ENCODE measurements around the gene KPNB1. TPM values are rescaled to one million over a fixed set of nuclear protein-coding genes. Genes with fewer than 3 reads are reported as not detected.

Gene KPNB1
- total RNA-seq, 2 experiments from 2014 or later = 886 to 911 TPM

DNA sequence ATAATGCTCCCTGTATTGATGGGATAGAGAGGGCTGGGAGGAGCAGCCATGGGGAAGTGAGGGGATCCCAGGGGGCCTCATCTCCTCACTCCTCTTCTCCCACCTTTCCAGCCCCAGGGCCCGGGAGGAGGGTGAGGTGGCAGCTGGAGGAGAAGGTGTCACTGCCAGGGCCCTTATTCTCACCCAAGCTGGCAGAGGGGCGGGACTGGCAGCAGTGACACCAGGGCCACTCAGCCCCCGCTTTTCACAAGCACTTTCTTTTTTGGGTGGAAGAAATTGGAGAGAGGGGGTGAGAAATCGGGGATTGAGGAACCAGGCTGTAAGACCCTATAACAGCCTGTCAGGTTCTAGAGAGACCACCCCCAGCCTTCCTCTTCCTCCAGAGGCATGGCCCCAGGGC, 81.0 kb downstream of the KPNB1 start:
- H3K4me1 Mint-ChIP-seq = peaks cover 63% of the 10 kb centered on the region
- DNase-seq = no peak
- H3K36me3 Mint-ChIP-seq = peaks cover 20% of the 10 kb centered on the region
- peak overlapping the region; percentile 62 for H3K27ac Mint-ChIP-seq
- no peak overlapping the region for H3K4me3 Mint-ChIP-seq
- no peaks in the 10 kb centered on the region for H3K27me3 Mint-ChIP-seq
- H3K9me3 Mint-ChIP-seq = no peaks in the 10 kb centered on the region

- no peak overlapping the region for H3K4me3 Mint-ChIP-seq
- H3K4me1 Mint-ChIP-seq = peaks cover 63% of the 10 kb centered on the region
- peak overlapping the region; percentile 62 for H3K27ac Mint-ChIP-seq
- H3K9me3 Mint-ChIP-seq = no peaks in the 10 kb centered on the region
- no peaks in the 10 kb centered on the region for H3K27me3 Mint-ChIP-seq
- DNase-seq = no peak
- peaks cover 27% of the 10 kb centered on the region for H3K36me3 Mint-ChIP-seq
Observed at GRCh38 chr17:47731396-47731795, 81.7 kb downstream of the KPNB1 start.

DNA sequence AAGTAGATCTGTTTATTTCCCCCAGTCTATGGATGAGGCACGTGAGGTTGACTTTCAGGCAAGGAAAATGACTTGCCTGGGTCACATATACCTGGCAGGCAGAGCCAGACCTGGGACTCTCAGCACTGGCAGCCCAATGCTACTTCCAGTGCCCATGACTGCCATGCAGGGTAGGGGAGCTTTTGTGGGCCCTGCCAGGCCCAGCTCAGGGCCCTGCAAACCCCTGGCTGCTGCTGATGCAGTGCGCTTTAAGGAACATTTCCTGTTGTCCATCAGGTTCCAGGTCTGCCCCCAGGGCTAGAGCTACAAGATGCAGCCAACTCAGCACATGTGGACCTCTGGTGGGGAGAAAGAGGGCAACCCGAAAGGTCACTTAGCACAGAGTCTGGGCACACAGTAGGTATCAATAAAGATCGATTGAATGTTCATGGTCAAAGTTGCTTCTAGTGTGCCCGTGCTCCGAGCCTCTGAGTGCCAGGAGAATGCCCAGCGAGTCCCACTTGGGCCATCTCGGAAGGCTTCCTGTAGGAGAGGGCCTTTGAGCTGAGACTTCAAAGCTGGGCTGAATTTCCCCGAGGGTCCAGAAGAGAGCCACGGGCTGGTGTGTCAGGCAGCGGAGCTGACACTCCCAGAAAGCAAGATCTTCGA, 82.8 kb downstream of the KPNB1 start:
- DNase-seq = no peak
- H3K27ac Mint-ChIP-seq = peak overlapping the region; percentile 90
- H3K4me1 Mint-ChIP-seq = peaks cover 65% of the 10 kb centered on the region
- no peaks in the 10 kb centered on the region for H3K9me3 Mint-ChIP-seq
- no peaks in the 10 kb centered on the region for H3K27me3 Mint-ChIP-seq
- peak overlapping the region; percentile 84 for H3K4me3 Mint-ChIP-seq
- peaks cover 36% of the 10 kb centered on the region for H3K36me3 Mint-ChIP-seq

GRCh38 chr17:47733047-47733673, 83.4 kb downstream of the KPNB1 start, which contains the start of gene TBX21:
TBX21 (plus strand) TSS chr17:47733236; CDS start chr17:47733455, 219 bp downstream.
- no peaks in the 10 kb centered on the region for H3K27me3 Mint-ChIP-seq
- no peaks in the 10 kb centered on the region for H3K9me3 Mint-ChIP-seq
- DNase-seq = peak; percentile 94
- peaks cover 64% of the 10 kb centered on the region for H3K4me1 Mint-ChIP-seq
- H3K4me3 Mint-ChIP-seq = peak within 1 kb of the TSS; percentile 100
- peaks cover 38% of the 10 kb centered on the region for H3K36me3 Mint-ChIP-seq
- peak within 1 kb of the TSS; percentile 97 for H3K27ac Mint-ChIP-seq

- DNase-seq = no peak
- H3K9me3 Mint-ChIP-seq = no peaks in the 10 kb centered on the region
- H3K4me3 Mint-ChIP-seq = peak overlapping the region; percentile 100
Observed at GRCh38 chr17:47733674-47734410, 84.1 kb downstream of the KPNB1 start.

GRCh38 chr17:47735139-47735464, 85.4 kb downstream of the KPNB1 start:
- DNase-seq = no peak
- Mint-ChIP-seq H3K36me3 (peaks cover 50% of the 10 kb centered on the region), H3K9me3 (no peaks in the 10 kb centered on the region), H3K4me1 (peaks cover 61% of the 10 kb centered on the region), H3K27me3 (no peaks in the 10 kb centered on the region), H3K27ac (peak overlapping the region; percentile 97), H3K4me3 (peak overlapping the region; percentile 100)

More at GRCh38 chr17:47733674-47734410, 84.1 kb downstream of the KPNB1 start:
- peaks cover 61% of the 10 kb centered on the region for H3K4me1 Mint-ChIP-seq
- peak overlapping the region; percentile 97 for H3K27ac Mint-ChIP-seq
- H3K27me3 Mint-ChIP-seq = no peaks in the 10 kb centered on the region
- peaks cover 44% of the 10 kb centered on the region for H3K36me3 Mint-ChIP-seq

Other genes starting within 250 kb of the KPNB1 start
- 10 to 100 TPM; 82.1 to 96.1 TPM for gene NPEPPS, start 118.8 kb upstream of the KPNB1 start, total RNA-seq
- gene TBKBP1, start 44.2 kb downstream of the KPNB1 start, total RNA-seq = 10 to 100 TPM; 11.7 to 11.9 TPM
- 10 to 100 TPM; 61.7 to 61.9 TPM for gene TBX21, start 83.3 kb downstream of the KPNB1 start, total RNA-seq
- gene OSBPL7, start 171.9 kb downstream of the KPNB1 start, total RNA-seq = 10 to 100 TPM; 12.1 to 12.5 TPM
- gene MRPL10, start 181.6 kb downstream of the KPNB1 start, total RNA-seq = 10 to 100 TPM; 70.0 to 75.2 TPM
- under 1 TPM; 0.46 to 0.68 TPM for gene LRRC46, start 181.8 kb downstream of the KPNB1 start, total RNA-seq
- 10 to 100 TPM; 15.3 to 17.1 TPM for gene SCRN2, start 191.4 kb downstream of the KPNB1 start, total RNA-seq
- gene SP6, start 201.2 kb downstream of the KPNB1 start, total RNA-seq = not detected
- 10 to 100 TPM; 18.1 to 18.8 TPM for gene SP2, start 246.3 kb downstream of the KPNB1 start, total RNA-seq